IMR-90 (cell line): ENCODE data around the gene DDC. TPM values are rescaled to one million over a fixed set of nuclear protein-coding genes. Genes with fewer than 3 reads are reported as not detected.

Experiments
- ATAC-seq: fragments of 200-7000 bp; cut with Tn5 transposase; 2 replicates; pipeline ENCODE4 v1.9.1; 2020; ENCODE audit warnings: low read depth, mild to moderate bottlenecking, moderate library complexity
- BruUV-seq: library from RNA; stranded (reverse); fragments of 400-500 nt; replicated peaks from 2 replicates; lab custom pipeline; 2021; lab: Mats Ljungman, UMichigan
- CTCF ChIA-PET: fragments of 300-600 bp; formaldehyde crosslinking; extraction: SDS; loops from one replicate; lab custom pipeline; 2021; ENCODE audit warnings: antibody characterized with exemption; lab: Yijun Ruan, JAX
- POLR2A ChIA-PET: fragments of 300-600 bp; sonication (Branson Sonifier 250); formaldehyde crosslinking; loops from one replicate; lab custom pipeline; 2022; ENCODE audit warnings: antibody characterized with exemption; ENCODE audit not compliant: unreplicated experiment; lab: Charles Lee
- DNase-seq: peaks from one replicate; pipeline ENCODE4 v3.0.0; 2013
- H2AFZ ChIP-seq: replicated peaks from 2 replicates; pipeline ENCODE3; 2013; ENCODE audit warnings: low read length, mild to moderate bottlenecking; ENCODE audit not compliant: poor library complexity
- H2AK5ac ChIP-seq: 2 replicates; pipeline ENCODE4 v1.6.1; 2013; ENCODE audit warnings: low read depth, low read length, inconsistent platforms
- H2AK9ac ChIP-seq: replicated peaks from 2 replicates; pipeline ENCODE3; 2013; ENCODE audit warnings: mild to moderate bottlenecking, low read depth, low read length, moderate library complexity; ENCODE audit not compliant: poor library complexity
- H2BK120ac ChIP-seq: 2 replicates; pipeline ENCODE4 v1.6.1; 2013; ENCODE audit warnings: low read depth, low read length, inconsistent platforms
- H2BK15ac ChIP-seq: 3 replicates; pipeline ENCODE4 v1.6.1; 2013; ENCODE audit warnings: low read depth, low read length, inconsistent platforms
- H2BK20ac ChIP-seq: 2 replicates; pipeline ENCODE4 v1.6.1; 2013; ENCODE audit warnings: low read depth, mild to moderate bottlenecking, inconsistent platforms, low read length, moderate library complexity
- H2BK5ac ChIP-seq: 2 replicates; pipeline ENCODE4 v1.6.1; 2013; ENCODE audit warnings: mild to moderate bottlenecking, low read depth, low read length, inconsistent platforms; ENCODE audit not compliant: poor library complexity, severe bottlenecking
- H3K14ac ChIP-seq: replicated peaks from 2 replicates; pipeline ENCODE4 v1.6.1; 2013; ENCODE audit warnings: low read depth, low read length, inconsistent platforms
- H3K18ac ChIP-seq: 2 replicates; pipeline ENCODE4 v1.6.1; 2013; ENCODE audit warnings: low read depth, low read length, control low read depth
- H3K23ac ChIP-seq: 2 replicates; pipeline ENCODE4 v1.6.1; 2013; ENCODE audit warnings: low read depth, low read length, inconsistent platforms
- H3K27ac ChIP-seq: 2 replicates; pipeline ENCODE4 v1.5.1; 2013; ENCODE audit warnings: mild to moderate bottlenecking, control low read depth, low read length; ENCODE audit not compliant: insufficient read depth
- H3K27me3 ChIP-seq: 2 replicates; pipeline ENCODE4 v1.6.1; 2013; ENCODE audit warnings: low read length; ENCODE audit not compliant: control insufficient read depth, insufficient read depth
- H3K36me3 ChIP-seq: 2 replicates; pipeline ENCODE4 v1.6.1; 2013; ENCODE audit warnings: low read length, mixed read lengths; ENCODE audit not compliant: control insufficient read depth, insufficient read depth
- H3K4ac ChIP-seq: 2 replicates; pipeline ENCODE4 v1.6.1; 2013; ENCODE audit warnings: low read depth, low read length, inconsistent platforms
- H3K4me1 ChIP-seq: 2 replicates; pipeline ENCODE4 v1.6.1; 2013; ENCODE audit warnings: low read length, mixed read lengths; ENCODE audit not compliant: control insufficient read depth, insufficient read depth
- H3K4me2 ChIP-seq: 2 replicates; pipeline ENCODE4 v1.6.1; 2013; ENCODE audit warnings: low read depth, mild to moderate bottlenecking, control low read depth, low read length, moderate library complexity
- H3K4me3 ChIP-seq: 2 replicates; pipeline ENCODE4 v1.5.1; 2013; ENCODE audit warnings: low read depth, mild to moderate bottlenecking, control low read depth, low read length, moderate library complexity; ENCODE audit not compliant: insufficient read depth
- H3K56ac ChIP-seq: 2 replicates; pipeline ENCODE4 v1.6.1; 2013; ENCODE audit warnings: low read length, inconsistent platforms; ENCODE audit not compliant: insufficient read depth; ENCODE audit errors: extremely low read depth
- H3K79me1 ChIP-seq, 2 experiments: 2 replicates each; pipeline ENCODE4 v1.6.1; 2013; ENCODE audit warnings: low read length in 2 of 2, inconsistent platforms in 1 of 2, low read depth in 1 of 2
- H3K9ac ChIP-seq: 2 replicates; pipeline ENCODE4 v1.6.1; 2013; ENCODE audit warnings: low read depth, low read length, control low read depth
- H3K9me1 ChIP-seq: 2 replicates; pipeline ENCODE4 v1.6.1; 2013; ENCODE audit warnings: low read length, inconsistent platforms; ENCODE audit not compliant: insufficient read depth
- H3K9me3 ChIP-seq: 2 replicates; pipeline ENCODE4 v1.6.1; 2013; ENCODE audit warnings: low read length; ENCODE audit not compliant: control insufficient read depth, insufficient read depth
- H4K20me1 ChIP-seq: 2 replicates; pipeline ENCODE4 v1.6.1; 2013; ENCODE audit warnings: low read length, inconsistent platforms; ENCODE audit not compliant: insufficient read depth
- H4K5ac ChIP-seq: 2 replicates; pipeline ENCODE4 v1.6.1; 2013; ENCODE audit warnings: mild to moderate bottlenecking, low read depth, low read length, control low read depth
- H4K8ac ChIP-seq, 2 experiments: 2 replicates each; pipeline ENCODE4 v1.6.1; 2013; ENCODE audit warnings: low read depth in 2 of 2, low read length in 2 of 2, control low read depth in 1 of 2, inconsistent platforms in 1 of 2
- H4K91ac ChIP-seq: 2 replicates; pipeline ENCODE4 v1.6.1; 2013; ENCODE audit warnings: low read depth, low read length, inconsistent platforms; ENCODE audit not compliant: insufficient read depth
- BHLHE40 ChIP-seq: fragments of 150-350 bp; IDR thresholded peaks from 2 replicates; pipeline ENCODE4 v1.6.1; 2016; ENCODE audit warnings: mild to moderate bottlenecking, low read depth, low read length
- CEBPB ChIP-seq: IDR thresholded peaks from 2 replicates; pipeline ENCODE4 v1.6.1; 2012; ENCODE audit warnings: low read depth, low read length, improper control_type of control experiment
- CHD1 ChIP-seq: IDR thresholded peaks from 2 replicates; pipeline ENCODE4 v1.6.1; 2012; ENCODE audit warnings: low read depth, low read length, improper control_type of control experiment
- CTCF ChIP-seq: conservative IDR thresholded peaks from 2 replicates; pipeline ENCODE4 v1.5.1; 2012; ENCODE audit warnings: mild to moderate bottlenecking, low read depth, low read length, improper control_type of control experiment
- ELK1 ChIP-seq: fragments of 150-350 bp; IDR thresholded peaks from 2 replicates; pipeline ENCODE4 v1.6.1; 2016; ENCODE audit warnings: low read depth, mild to moderate bottlenecking, low read length, moderate library complexity, borderline replicate concordance
- FOS ChIP-seq: fragments of 150-350 bp; IDR thresholded peaks from 2 replicates; pipeline ENCODE4 v1.6.1; 2016; ENCODE audit warnings: low read depth, low read length
- MAFK ChIP-seq: IDR thresholded peaks from 2 replicates; pipeline ENCODE4 v1.6.1; 2012; ENCODE audit warnings: low read depth, low read length, improper control_type of control experiment
- MAZ ChIP-seq: IDR thresholded peaks from 2 replicates; pipeline ENCODE4 v1.6.1; 2012; ENCODE audit warnings: low read depth, mild to moderate bottlenecking, low read length, improper control_type of control experiment, moderate library complexity, borderline replicate concordance
- MXI1 ChIP-seq: IDR thresholded peaks from 2 replicates; pipeline ENCODE4 v1.6.1; 2012; ENCODE audit warnings: low read depth, mild to moderate bottlenecking, low read length, moderate library complexity, borderline replicate concordance
- NFE2L2 ChIP-seq: fragments of 150-350 bp; IDR thresholded peaks from 2 replicates; pipeline ENCODE4 v1.6.1; 2016; ENCODE audit warnings: low read depth, mild to moderate bottlenecking, low read length
- POLR2A ChIP-seq: IDR thresholded peaks from 2 replicates; pipeline ENCODE4 v1.6.1; 2012; ENCODE audit warnings: mild to moderate bottlenecking, low read depth, low read length
- RAD21 ChIP-seq: IDR thresholded peaks from 2 replicates; pipeline ENCODE4 v1.6.1; 2012; ENCODE audit warnings: low read length, improper control_type of control experiment
- RCOR1 ChIP-seq: IDR thresholded peaks from 2 replicates; pipeline ENCODE4 v1.6.1; 2012; ENCODE audit warnings: mild to moderate bottlenecking, low read length, improper control_type of control experiment; ENCODE audit not compliant: insufficient replicate concordance
- RFX5 ChIP-seq: IDR thresholded peaks from 2 replicates; pipeline ENCODE4 v1.8.0; 2012; ENCODE audit warnings: low read depth, mild to moderate bottlenecking, low read length, moderate library complexity
- SMC3 ChIP-seq: fragments of 150-350 bp; IDR thresholded peaks from 2 replicates; pipeline ENCODE4 v1.6.1; 2016; ENCODE audit warnings: low read depth, mild to moderate bottlenecking, antibody characterized with exemption, low read length, moderate library complexity
- WGBS, 2 experiments: methylation state at CpG; one replicate each; pipeline versions ENCODE4 v1.1.5 to v1.1.7; 2013; ENCODE audit warnings: missing lambda C conversion rate in 2 of 2; ENCODE audit not compliant: insufficient read length in 1 of 2; ENCODE audit errors: extremely low coverage in 2 of 2; 5-methylcytosine and 5-hydroxymethylcytosine counted together
- dilution Hi-C: fragments of 300-500 bp; cut with HindIII; formaldehyde crosslinking; loops from one replicate; pipeline ENCODE4 v1.14.3; 2018; ENCODE audit warnings: low sequenced_read_pairs; ENCODE audit not compliant: unreplicated experiment
- in situ Hi-C: fragments of 300-500 bp; cut with MboI; formaldehyde crosslinking; loops from 3 replicates; pipeline ENCODE4 v1.14.3; 2019; ENCODE audit warnings: low sequenced_read_pairs, inconsistent platforms, mixed read lengths
- intact Hi-C: fragments of 100-400 bp; cut with micrococcal nuclease; formaldehyde crosslinking; loops from 2 replicates; pipeline ENCODE4 v1.10.0; 2022
- polyA plus RNA-seq, 3 experiments: library from polyadenylated mRNA; depleted of rRNA; stranded (reverse); fragments of >200 nt; gene quantifications; 2 replicates each; pipeline ENCODE4 v1.2.3, GENCODE V29; 2012; ENCODE audit warnings: low replicate concordance in 1 of 3
- total RNA-seq: library from RNA; depleted of rRNA; stranded (reverse); fragments of >200 nt; gene quantifications from 2 replicates; pipeline ENCODE4 v1.2.3, GENCODE V29; 2012
- TF ChIP-seq, protein P1 (sequence below): fragments of 150-350 bp; IDR thresholded peaks from 2 replicates; pipeline ENCODE4 v1.6.1; 2017; ENCODE audit warnings: mild to moderate bottlenecking, antibody characterized with exemption, low read length, low read depth

DDC gene
- total and polyA plus RNA-seq, 2 of the 4 experiments (the other 2 are of a cell fraction): not detected

GRCh38 chr7:50472427-50472826 lies 92.8 kb downstream of the DDC start:
- H2AK9ac ChIP-seq: no peak overlapping the region
- H2BK5ac ChIP-seq: no peak overlapping the region
- H3K4me1 ChIP-seq: no peaks in the 10 kb centered on the region
- H3K23ac ChIP-seq: no peak overlapping the region
- intact Hi-C loops: no loop called here
- no peak for DNase-seq
- H2AK5ac ChIP-seq: no peak overlapping the region
- no peak overlapping the region for H4K91ac ChIP-seq
- ChIA-PET CTCF (no interaction called here), POLR2A (no interaction called here)
- H3K79me1 ChIP-seq: no peaks in the 10 kb centered on the region
- no peak overlapping the region for H3K56ac ChIP-seq
- H2BK15ac ChIP-seq: no peak overlapping the region
- no peaks in the 10 kb centered on the region for H3K9me3 ChIP-seq
- H4K5ac ChIP-seq: no peak overlapping the region
- no peak for ATAC-seq
- peaks cover 18% of the 10 kb centered on the region for H3K27me3 ChIP-seq
- H3K4ac ChIP-seq: no peak overlapping the region
- dilution Hi-C loops: no loop called here
- no TSS peak for BruUV-seq
- no peak overlapping the region for H3K18ac ChIP-seq
- H3K36me3 ChIP-seq: no peaks in the 10 kb centered on the region
- no peak overlapping the region for H2BK120ac ChIP-seq
- H2AFZ ChIP-seq: no peak overlapping the region
- TF ChIP-seq ELK1 (no peak), MAFK (no peak), MXI1 (no peak), BHLHE40 (no peak), NFE2L2 (no peak), CTCF (no peak), CEBPB (no peak), FOS (no peak), RFX5 (no peak), CHD1 (no peak), SMC3 (no peak), RAD21 (no peak), MAZ (no peak), RCOR1 (no peak), POLR2A (no peak)
- TF ChIP-seq, protein P1, sequence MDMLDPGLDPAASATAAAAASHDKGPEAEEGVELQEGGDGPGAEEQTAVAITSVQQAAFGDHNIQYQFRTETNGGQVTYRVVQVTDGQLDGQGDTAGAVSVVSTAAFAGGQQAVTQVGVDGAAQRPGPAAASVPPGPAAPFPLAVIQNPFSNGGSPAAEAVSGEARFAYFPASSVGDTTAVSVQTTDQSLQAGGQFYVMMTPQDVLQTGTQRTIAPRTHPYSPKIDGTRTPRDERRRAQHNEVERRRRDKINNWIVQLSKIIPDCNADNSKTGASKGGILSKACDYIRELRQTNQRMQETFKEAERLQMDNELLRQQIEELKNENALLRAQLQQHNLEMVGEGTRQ: no peak
- H3K4me3 ChIP-seq: no peak overlapping the region
- H3K14ac ChIP-seq: no peak overlapping the region
- no peak overlapping the region for H2BK20ac ChIP-seq
- WGBS, 2 experiments: 35% methylated on average over 2 of the region's 7 CpGs; no CpG with 5 or more reads in 1 of the 2 experiments
- H3K27ac ChIP-seq: no peak overlapping the region
- in situ Hi-C loops: loop anchor here (25.0 kb wide), 1 partner anchor 215 kb away; no protein-coding TSS in a partner anchor
- H4K20me1 ChIP-seq: no peaks in the 10 kb centered on the region
- H3K9ac ChIP-seq: no peak overlapping the region
- H4K8ac ChIP-seq: no peak overlapping the region
- no peak overlapping the region for H3K4me2 ChIP-seq
- no peaks in the 10 kb centered on the region for H3K9me1 ChIP-seq
